Mesangial cell (primary cell): ENCODE data around the gene PRKAG3. TPM values are rescaled to one million over a fixed set of nuclear protein-coding genes. Genes with fewer than 3 reads are reported as not detected.

ENCODE experiments used
- total RNA-seq: library from RNA; depleted of rRNA; stranded (reverse); fragments of >200 nt; gene quantifications from 2 replicates; pipeline ENCODE4 v1.2.3, GENCODE V29; 2015

PRKAG3 gene
- not detected in 2 replicates for total RNA-seq

GRCh38 chr2:218831378-218831990, at the start of gene PRKAG3:
Gene PRKAG3, minus strand, starts transcription at chr2:218831803.

GRCh38 chr2:218880102-218880858, 48.7 kb upstream of the PRKAG3 start, which contains the start of gene WNT10A:
Gene WNT10A, plus strand, starts transcription at chr2:218880852. Its CDS starts 144 bp downstream, at chr2:218880996.

GRCh38 chr2:218859556-218859987, 28.0 kb upstream of the PRKAG3 start, which contains the start of gene WNT6:
Gene WNT6, plus strand, starts transcription at chr2:218859805. Its CDS starts 233 bp downstream, at chr2:218860038.

GRCh38 chr2:218781691-218782527, 49.7 kb downstream of the PRKAG3 start, which contains the start of gene CYP27A1:
Gene CYP27A1, plus strand, starts transcription at chr2:218782147. Its CDS starts 36 bp downstream, at chr2:218782183.

Other genes starting within 250 kb of the PRKAG3 start
- 4.2 TPM in 1 of 2 replicates, not detected in the other for gene PLCD4, start 223.9 kb downstream of the PRKAG3 start, total RNA-seq
- 20.4 and 22.2 TPM in 2 replicates for gene ZNF142, start 172.2 kb downstream of the PRKAG3 start, total RNA-seq
- gene BCS1L, start 172.1 kb downstream of the PRKAG3 start, total RNA-seq = 22.8 and 36.7 TPM in 2 replicates
- 25.7 and 36.3 TPM in 2 replicates for gene RNF25, start 159.8 kb downstream of the PRKAG3 start, total RNA-seq
- gene STK36, start 159.7 kb downstream of the PRKAG3 start, total RNA-seq = 16.1 and 32.5 TPM in 2 replicates
- gene TTLL4, start 121.0 kb downstream of the PRKAG3 start, total RNA-seq = 14.8 and 30.0 TPM in 2 replicates
- gene CYP27A1, start 49.7 kb downstream of the PRKAG3 start, total RNA-seq = 11.9 and 26.1 TPM in 2 replicates
- gene WNT6, start 28.0 kb upstream of the PRKAG3 start, total RNA-seq = not detected in 2 replicates
- gene WNT10A, start 49.0 kb upstream of the PRKAG3 start, total RNA-seq = 1.1 and 10.5 TPM in 2 replicates
- not detected in 2 replicates for gene CDK5R2, start 127.9 kb upstream of the PRKAG3 start, total RNA-seq
- gene FEV, start 153.4 kb upstream of the PRKAG3 start, total RNA-seq = not detected in 2 replicates
- gene CRYBA2, start 161.6 kb upstream of the PRKAG3 start, total RNA-seq = not detected in 2 replicates
- gene CFAP65, start 209.7 kb upstream of the PRKAG3 start, total RNA-seq = 0.13 TPM in 1 of 2 replicates, not detected in the other
- gene IHH, start 229.1 kb upstream of the PRKAG3 start, total RNA-seq = not detected in 2 replicates